HCT116 (cell line): ENCODE results near the gene ZFP57. TPM values are rescaled to one million over a fixed set of nuclear protein-coding genes. Genes with fewer than 3 reads are reported as not detected.

ENCODE experiments used
- ATAC-seq: fragments of 200-7000 bp; cut with Tn5 transposase; 2 replicates; pipeline ENCODE4 v1.9.1; 2020; ENCODE audit warnings: mild to moderate bottlenecking, moderate library complexity
- BruUV-seq: library from RNA; stranded (reverse); fragments of 400-500 nt; replicated peaks from 2 replicates; lab custom pipeline; 2021; lab: Mats Ljungman, UMichigan
- CTCF ChIA-PET: fragments of 300-600 bp; sonication (Branson Sonifier 250); formaldehyde crosslinking; loops from one replicate; lab custom pipeline; 2021; ENCODE audit warnings: antibody characterized with exemption; lab: Charles Lee
- POLR2A ChIA-PET: fragments of 300-600, 350-600 bp; sonication (Branson Sonifier 250); formaldehyde crosslinking; loops from one replicate; lab custom pipeline; 2021; ENCODE audit warnings: antibody characterized with exemption; lab: Charles Lee
- RAD21 ChIA-PET, 2 experiments: fragments of 300-600 bp; sonication (Branson Sonifier 250); formaldehyde crosslinking; loops; one replicate each; lab custom pipeline; 2023; ENCODE audit warnings: low total read pairs in 2 of 2; ENCODE audit not compliant: uncharacterized antibody in 2 of 2, unreplicated experiment in 2 of 2, low non-redundant PET in 1 of 2; lab: Charles Lee
- DNase-seq: peaks from one replicate; pipeline ENCODE4 v3.0.0-alpha.2; 2010; ENCODE audit warnings: low read depth, low spot score
- H2AFZ ChIP-seq: fragments of 200-600 bp; shearing (Covaris generic), sonication (generic); 2 replicates; pipeline ENCODE4 v1.6.1; 2017; ENCODE audit warnings: low read depth, mixed run types, mixed read lengths, antibody characterized with exemption, low read length; ENCODE audit not compliant: poor library complexity, severe bottlenecking
- H3K27ac ChIP-seq: 2 replicates; pipeline ENCODE4 v1.5.1; 2012; ENCODE audit warnings: low read depth, low read length
- H3K27me3 ChIP-seq: fragments of 200-600 bp; sonication (generic); 2 replicates; pipeline ENCODE4 v1.6.1; 2016; ENCODE audit warnings: mixed run types, low read length, mixed read lengths; ENCODE audit not compliant: insufficient read depth
- H3K36me3 ChIP-seq, 2 experiments: fragments of 200-500 bp in 1 of 2; fragments of 200-600 bp in 1 of 2; sonication (Bioruptor generic) in 1 of 2; sonication (generic) in 1 of 2; 2 replicates each; pipeline versions ENCODE4 v1.5.1 to v1.6.1; 2014 to 2016; ENCODE audit warnings: low read length in 2 of 2, inconsistent platforms in 1 of 2, mixed read lengths in 1 of 2, mixed run types in 1 of 2; ENCODE audit not compliant: insufficient read depth in 2 of 2, control insufficient read depth in 1 of 2
- H3K4me1 ChIP-seq, 2 experiments: fragments of 200-600 bp in 1 of 2; sonication (generic) in 1 of 2; 2 replicates each; pipeline versions ENCODE4 v1.5.1 to v1.6.1; 2012 to 2017; ENCODE audit warnings: low read length in 2 of 2, inconsistent platforms in 1 of 2, mild to moderate bottlenecking in 1 of 2, mixed read lengths in 1 of 2, mixed run types in 1 of 2, moderate library complexity in 1 of 2; ENCODE audit not compliant: insufficient read depth in 2 of 2, control insufficient read depth in 1 of 2
- H3K4me2 ChIP-seq: fragments of 200-600 bp; sonication (generic); 2 replicates; pipeline ENCODE4 v1.6.1; 2017; ENCODE audit warnings: mixed run types, low read length, mixed read lengths
- H3K4me3 ChIP-seq, 2 experiments: fragments of 200-600 bp in 1 of 2; sonication (generic) in 1 of 2; replicated peaks in 1 of 2; 2 replicates each; pipeline ENCODE4 v1.5.1; 2011 to 2016; ENCODE audit warnings: low read length in 2 of 2, control low read depth in 1 of 2, low read depth in 1 of 2, mild to moderate bottlenecking in 1 of 2, mixed read lengths in 1 of 2, mixed run types in 1 of 2
- H3K79me2 ChIP-seq: fragments of 200-600 bp; sonication (generic); 2 replicates; pipeline ENCODE4 v1.6.1; 2017; ENCODE audit warnings: mild to moderate bottlenecking, mixed run types, low read length, moderate library complexity, mixed read lengths; ENCODE audit not compliant: insufficient read depth
- H3K9ac ChIP-seq: fragments of 200-600 bp; sonication (generic); 2 replicates; pipeline ENCODE4 v1.6.1; 2016; ENCODE audit warnings: low read length, mixed read lengths
- H3K9me2 ChIP-seq: fragments of 200-600 bp; sonication (generic), shearing (Covaris generic); 2 replicates; pipeline ENCODE4 v1.6.1; 2017; ENCODE audit warnings: mixed run types, mild to moderate bottlenecking, moderate library complexity; ENCODE audit not compliant: insufficient read depth
- H3K9me3 ChIP-seq, 2 experiments: fragments of 200-500 bp in 1 of 2; fragments of 200-600 bp in 1 of 2; sonication (Bioruptor generic) in 1 of 2; sonication (generic) in 1 of 2; 2 replicates each; pipeline ENCODE4 v1.6.1; 2014 to 2017; ENCODE audit warnings: low read length in 2 of 2, mixed read lengths in 2 of 2, inconsistent platforms in 1 of 2, low read depth in 1 of 2, mild to moderate bottlenecking in 1 of 2, mixed run types in 1 of 2, moderate library complexity in 1 of 2; ENCODE audit not compliant: control insufficient read depth in 1 of 2, insufficient read depth in 1 of 2
- H4K20me1 ChIP-seq: fragments of 200-600 bp; sonication (generic), shearing (Covaris generic); 2 replicates; pipeline ENCODE4 v1.6.1; 2017; ENCODE audit warnings: mixed run types, mild to moderate bottlenecking, moderate library complexity; ENCODE audit not compliant: insufficient read depth
- ATF3 ChIP-seq: IDR thresholded peaks from 2 replicates; pipeline ENCODE4 v1.6.1; 2012
- CBX3 ChIP-seq: IDR thresholded peaks from 2 replicates; pipeline ENCODE4 v1.6.1; 2012; ENCODE audit warnings: low read depth
- CEBPB ChIP-seq: IDR thresholded peaks from 2 replicates; pipeline ENCODE4 v1.6.1; 2012; ENCODE audit warnings: low read depth
- EGR1 ChIP-seq: IDR thresholded peaks from 2 replicates; pipeline ENCODE4 v1.6.1; 2012; ENCODE audit warnings: low read depth
- ELF1 ChIP-seq: IDR thresholded peaks from 2 replicates; pipeline ENCODE4 v1.6.1; 2012; ENCODE audit warnings: low read depth, borderline replicate concordance
- EZH2 ChIP-seq: fragments of 200-600 bp; sonication (generic); IDR thresholded peaks from 2 replicates; pipeline ENCODE4 v1.6.1; 2017; ENCODE audit warnings: antibody characterized with exemption, mixed run types
- EZH2phosphoT487 ChIP-seq: fragments of 200-600 bp; IDR thresholded peaks from 2 replicates; pipeline ENCODE4 v1.6.1; 2018; ENCODE audit warnings: antibody characterized with exemption, borderline replicate concordance
- FOSL1 ChIP-seq: IDR thresholded peaks from 2 replicates; pipeline ENCODE4 v1.6.1; 2012; ENCODE audit warnings: low read depth
- JUND ChIP-seq: IDR thresholded peaks from 2 replicates; pipeline ENCODE4 v1.6.1; 2012
- POLR2A ChIP-seq: IDR thresholded peaks from 2 replicates; pipeline ENCODE4 v1.7.0; 2011; ENCODE audit warnings: borderline replicate concordance; ENCODE audit not compliant: insufficient read depth, insufficient read length; ENCODE audit errors: extremely low read depth
- POLR2AphosphoS5 ChIP-seq: IDR thresholded peaks from 2 replicates; pipeline ENCODE4 v1.6.1; 2011; ENCODE audit warnings: mild to moderate bottlenecking, low read depth, low read length, moderate library complexity
- RAD21 ChIP-seq: IDR thresholded peaks from 2 replicates; pipeline ENCODE4 v1.6.1; 2012; ENCODE audit warnings: low read depth, mild to moderate bottlenecking
- SIN3A ChIP-seq: IDR thresholded peaks from 2 replicates; pipeline ENCODE4 v1.6.1; 2012; ENCODE audit warnings: low read depth
- SP1 ChIP-seq: IDR thresholded peaks from 2 replicates; pipeline ENCODE4 v1.6.1; 2012; ENCODE audit warnings: low read depth
- SRF ChIP-seq: IDR thresholded peaks from 2 replicates; pipeline ENCODE4 v1.6.1; 2012; ENCODE audit warnings: low read depth
- TCF7L2 ChIP-seq: IDR thresholded peaks from 2 replicates; pipeline ENCODE4 v1.7.0; 2011; ENCODE audit warnings: borderline replicate concordance, inconsistent platforms; ENCODE audit not compliant: insufficient read depth, insufficient read length; ENCODE audit errors: extremely low read depth
- YY1 ChIP-seq: IDR thresholded peaks from 2 replicates; pipeline ENCODE4 v1.6.1; 2011; ENCODE audit warnings: low read length, low read depth, moderate library complexity, mild to moderate bottlenecking; ENCODE audit not compliant: insufficient replicate concordance; ENCODE audit errors: extremely low read depth
- ZBTB33 ChIP-seq: IDR thresholded peaks from 2 replicates; pipeline ENCODE4 v1.6.1; 2011; ENCODE audit warnings: mild to moderate bottlenecking, low read length, moderate library complexity; ENCODE audit not compliant: insufficient replicate concordance; ENCODE audit errors: extremely low read depth
- ZFX ChIP-seq: fragments of 450-650 bp; IDR thresholded peaks from 2 replicates; pipeline ENCODE4 v1.6.1; 2017
- ZNF274 ChIP-seq: fragments of 200-500 bp; sonication (Bioruptor generic); IDR thresholded peaks from 2 replicates; pipeline ENCODE4 v1.6.1; 2014; ENCODE audit warnings: mild to moderate bottlenecking, low read depth, low read length, inconsistent platforms
- intact Hi-C: fragments of 100-400 bp; cut with micrococcal nuclease; formaldehyde crosslinking; loops from 2 replicates; pipeline ENCODE4 v1.10.0; 2022
- total RNA-seq: library from RNA; stranded (reverse); gene quantifications from one replicate; pipeline ENCODE4 v1.2.1, GENCODE V29; 2021; ENCODE audit not compliant: unreplicated experiment
- TF ChIP-seq, protein P1 (sequence below): IDR thresholded peaks from 2 replicates; pipeline ENCODE4 v1.6.1; 2012
- TF ChIP-seq, protein P2 (sequence below), 3 experiments: fragments of 200-600 bp in 1 of 3; sonication (generic) in 1 of 3; IDR thresholded peaks in 2 of 3; conservative IDR thresholded peaks in 1 of 3; 2 replicates each; pipeline ENCODE4 v1.5.1; 2012 to 2017; ENCODE audit warnings: low read depth in 2 of 3, low read length in 2 of 3, antibody characterized with exemption in 1 of 3, borderline replicate concordance in 1 of 3, control low read depth in 1 of 3, mild to moderate bottlenecking in 1 of 3, mixed read lengths in 1 of 3, mixed run types in 1 of 3, moderate library complexity in 1 of 3; ENCODE audit not compliant: insufficient read depth in 1 of 3

Gene ZFP57
- total RNA-seq, 1 experiment from 2014 or later: not detected

DNA sequence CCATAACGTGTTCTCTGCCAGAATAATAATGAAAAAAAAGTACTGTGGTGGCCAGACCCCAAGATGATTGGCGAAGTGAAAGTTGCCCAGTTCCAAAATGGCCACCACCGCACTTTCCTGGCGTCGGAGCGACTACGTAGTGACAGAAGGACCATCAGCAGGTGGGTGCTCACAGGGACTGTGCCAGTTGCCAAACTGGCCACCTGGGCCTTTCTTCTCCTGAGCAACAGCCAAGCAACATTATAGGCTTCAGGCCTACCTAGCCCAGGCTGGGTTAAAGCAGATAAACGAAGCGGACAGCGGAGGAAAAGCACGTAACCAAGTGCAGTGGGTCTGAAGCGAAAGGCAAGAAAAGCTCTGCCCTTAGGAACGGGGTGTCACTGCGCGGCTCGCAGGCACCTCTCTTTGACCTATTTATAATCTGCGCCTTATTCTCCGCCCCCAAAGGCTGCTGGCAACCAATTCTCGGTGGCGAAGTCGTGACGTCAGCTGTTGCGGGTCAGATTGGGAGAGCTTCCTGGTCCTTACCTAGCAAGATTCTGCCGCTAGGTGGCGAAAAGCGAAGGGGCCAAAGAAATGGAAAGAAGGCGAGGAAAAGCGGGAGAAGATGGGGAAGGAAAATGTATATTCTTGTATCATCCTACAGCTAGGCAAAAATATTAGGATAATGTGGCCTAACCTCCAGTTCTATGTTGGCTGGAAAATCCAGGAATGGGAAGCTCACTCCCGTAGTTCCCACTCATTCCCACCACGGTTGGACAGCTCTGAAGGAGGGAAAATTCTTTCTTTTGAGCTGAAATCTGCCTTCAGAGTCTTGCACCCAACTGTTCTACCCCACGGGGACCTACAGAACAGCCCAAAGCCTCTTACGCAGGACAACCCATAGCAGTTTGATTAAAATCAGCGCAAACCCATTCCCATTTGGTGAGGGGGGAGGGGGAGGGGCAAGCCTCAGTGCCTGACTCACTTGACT is 31.0 kb downstream of the ZFP57 start:
- Histone ChIP-seq H3K4me2 (peak overlapping the region; percentile 73), H2AFZ (peak overlapping the region; percentile 91), H3K79me2 (no peaks in the 10 kb centered on the region), H3K9ac (peak overlapping the region; percentile 47), H3K27ac (peak overlapping the region; percentile 54), H3K27me3 (no peaks in the 10 kb centered on the region), H3K4me1 (peaks cover 6 to 15% of the 10 kb centered on the region in 2 experiments; a peak in 3 of 4 replicates), H3K36me3 (no peaks in the 10 kb centered on the region), H3K9me3 (no peaks in the 10 kb centered on the region), H3K9me2 (no peaks in the 10 kb centered on the region), H3K4me3 (peak overlapping the region; percentile 46 to 54), H4K20me1 (no peaks in the 10 kb centered on the region)
- intact Hi-C loops: loop anchor here (2.0 to 5.0 kb wide), 3 partner anchors 47 to 273 kb away; partner anchors contain the start of gene OR12D3
- DNase-seq (peak; percentile 98), ATAC-seq (peak; percentile 92)
- RAD21 ChIA-PET: no interaction called here
- POLR2A ChIA-PET: interaction anchor here (0.8 to 2.0 kb wide), 5 partner anchors 8 to 47 kb away, joined by 3 to 8 read pairs (median 5); partner anchors contain the start of gene GABBR1
- TSS peak; percentile 98 for BruUV-seq
- CTCF ChIA-PET: interaction anchor here (0.7 to 5.1 kb wide), 29 partner anchors 9 to 567 kb away, joined by 3 to 96 read pairs (median 4); partner anchors contain the start of gene GABBR1
- TF ChIP-seq TCF7L2 (no peak), ZFX (peak; percentile 26; the same call in 1 of the 2 replicates), EZH2phosphoT487 (no peak), ELF1 (no peak; the same call in 1 of the 2 replicates), CBX3 (0 out of 2 replicates have a peak, but pooled peaks have one; percentile 11), SP1 (no peak), ZBTB33 (no peak), YY1 (peak; percentile 95), POLR2A (peak; percentile 91), SRF (no peak), FOSL1 (no peak), ATF3 (no peak), EGR1 (no peak), RAD21 (peak; percentile 27), SIN3A (peak; percentile 43; the same call in 1 of the 2 replicates), ZNF274 (no peak), EZH2 (no peak), CEBPB (no peak), JUND (no peak), POLR2AphosphoS5 (peak; percentile 97)
- TF ChIP-seq, protein P1, sequence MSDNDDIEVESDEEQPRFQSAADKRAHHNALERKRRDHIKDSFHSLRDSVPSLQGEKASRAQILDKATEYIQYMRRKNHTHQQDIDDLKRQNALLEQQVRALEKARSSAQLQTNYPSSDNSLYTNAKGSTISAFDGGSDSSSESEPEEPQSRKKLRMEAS: peak; percentile 48
- TF ChIP-seq, protein P2, sequence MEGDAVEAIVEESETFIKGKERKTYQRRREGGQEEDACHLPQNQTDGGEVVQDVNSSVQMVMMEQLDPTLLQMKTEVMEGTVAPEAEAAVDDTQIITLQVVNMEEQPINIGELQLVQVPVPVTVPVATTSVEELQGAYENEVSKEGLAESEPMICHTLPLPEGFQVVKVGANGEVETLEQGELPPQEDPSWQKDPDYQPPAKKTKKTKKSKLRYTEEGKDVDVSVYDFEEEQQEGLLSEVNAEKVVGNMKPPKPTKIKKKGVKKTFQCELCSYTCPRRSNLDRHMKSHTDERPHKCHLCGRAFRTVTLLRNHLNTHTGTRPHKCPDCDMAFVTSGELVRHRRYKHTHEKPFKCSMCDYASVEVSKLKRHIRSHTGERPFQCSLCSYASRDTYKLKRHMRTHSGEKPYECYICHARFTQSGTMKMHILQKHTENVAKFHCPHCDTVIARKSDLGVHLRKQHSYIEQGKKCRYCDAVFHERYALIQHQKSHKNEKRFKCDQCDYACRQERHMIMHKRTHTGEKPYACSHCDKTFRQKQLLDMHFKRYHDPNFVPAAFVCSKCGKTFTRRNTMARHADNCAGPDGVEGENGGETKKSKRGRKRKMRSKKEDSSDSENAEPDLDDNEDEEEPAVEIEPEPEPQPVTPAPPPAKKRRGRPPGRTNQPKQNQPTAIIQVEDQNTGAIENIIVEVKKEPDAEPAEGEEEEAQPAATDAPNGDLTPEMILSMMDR (IDR thresholded peaks at IDR 0.05 in 2 of 3, conservative IDR thresholded peaks at IDR 0.05 in 1 of 3; ENCODE audit: borderline replicate concordance in 1 of 3, insufficient read depth in 1 of 3, low read depth in 2 of 3, low read length in 2 of 3): peak; percentile 75 to 91 (median 90)
